ENCODE results near the gene HAPSTR1. TPM values are rescaled to one million over a fixed set of nuclear protein-coding genes. Genes with fewer than 3 reads are reported as not detected.

Gene HAPSTR1
- total and polyA plus RNA-seq, 2 of the 4 experiments (the other 2 are of a cell fraction), result 22.2 to 56.5 TPM

GRCh38 chr16:9048302-9048700 lies 43.1 kb upstream of the HAPSTR1 start:
- no TSS peak for BruUV-seq (replicated peaks)
- Histone ChIP-seq H3K9me3 (ENCODE audit: control insufficient read depth, insufficient read depth, low read length) (no peaks in the 10 kb centered on the region), H3K27ac (ENCODE audit: insufficient read depth, low read length) (peak overlapping the region; percentile 74), H3K4me1 (ENCODE audit: control insufficient read depth, insufficient read depth, low read length) (peaks cover 14% of the 10 kb centered on the region), H2BK15ac (ENCODE audit: low read depth, low read length) (peak overlapping the region; percentile 50; the same call in 1 of the 3 replicates), H3K18ac (ENCODE audit: low read depth, low read length) (peak overlapping the region; percentile 33), H3K56ac (ENCODE audit: extremely low read depth, insufficient read depth, low read length) (peak overlapping the region; percentile 81), H3K4me3 (ENCODE audit: insufficient read depth, low read depth, low read length) (no peak overlapping the region), H3K14ac (replicated peaks; ENCODE audit: low read depth, low read length) (peak overlapping the region; percentile 40), H3K79me1 (ENCODE audit: low read depth in 1 of 2, low read length in 2 of 2) (peaks cover 0 to 26% of the 10 kb centered on the region in 2 experiments; a peak in 2 of 4 replicates), H3K27me3 (ENCODE audit: control insufficient read depth, insufficient read depth, low read length) (no peaks in the 10 kb centered on the region), H2AFZ (replicated peaks; ENCODE audit: low read length, poor library complexity) (no peak overlapping the region), H2BK120ac (ENCODE audit: low read depth, low read length) (peak overlapping the region; percentile 92), H4K5ac (ENCODE audit: low read depth, low read length) (peak overlapping the region; percentile 6; the same call in 1 of the 2 replicates), H2BK20ac (ENCODE audit: low read depth, low read length) (peak overlapping the region; percentile 90), H3K23ac (ENCODE audit: low read depth, low read length) (peak overlapping the region; percentile 64), H3K36me3 (ENCODE audit: control insufficient read depth, insufficient read depth, low read length) (no peaks in the 10 kb centered on the region), H2BK5ac (ENCODE audit: low read depth, low read length, poor library complexity, severe bottlenecking) (peak overlapping the region; percentile 44), H3K9me1 (ENCODE audit: insufficient read depth, low read length) (peaks cover 16% of the 10 kb centered on the region), H2AK9ac (replicated peaks; ENCODE audit: low read depth, low read length, poor library complexity) (peak overlapping the region; percentile 34), H3K9ac (ENCODE audit: low read depth, low read length) (no peak overlapping the region), H3K4me2 (ENCODE audit: low read depth, low read length) (peak overlapping the region; percentile 23), H2AK5ac (ENCODE audit: low read depth, low read length) (peak overlapping the region; percentile 87), H4K91ac (ENCODE audit: insufficient read depth, low read depth, low read length) (peak overlapping the region; percentile 79), H3K4ac (ENCODE audit: low read depth, low read length) (peak overlapping the region; percentile 88), H4K8ac (ENCODE audit: low read depth in 2 of 2, low read length in 2 of 2) (peak overlapping the region; percentile 41 to 84; a peak in 3 of 4 replicates), H4K20me1 (ENCODE audit: insufficient read depth, low read length) (peaks cover 2% of the 10 kb centered on the region; the same call in 1 of the 2 replicates)
- intact Hi-C loops (cut with micrococcal nuclease) (loop anchor here (2.0 to 5.0 kb wide), 3 partner anchors 28 to 86 kb away; partner anchors contain the start of genes HAPSTR1 and USP7), dilution Hi-C loops (cut with HindIII; ENCODE audit: low sequenced_read_pairs, unreplicated experiment) (no loop called here), in situ Hi-C loops (cut with MboI; ENCODE audit: low sequenced_read_pairs) (loop anchor here (5.0 kb wide), 1 partner anchor 54 kb away; no protein-coding TSS in a partner anchor)
- DNase-seq (peak; percentile 34), ATAC-seq (ENCODE audit: low read depth) (no peak)
- TF ChIP-seq RAD21 (IDR thresholded peaks at IDR 0.05; ENCODE audit: low read length) (no peak), CHD1 (IDR thresholded peaks at IDR 0.05; ENCODE audit: low read depth, low read length) (no peak), ELK1 (IDR thresholded peaks at IDR 0.05; ENCODE audit: borderline replicate concordance, low read depth, low read length) (no peak)
- POLR2A ChIA-PET (ENCODE audit: unreplicated experiment), result interaction anchor here (0.8 kb wide), 1 partner anchor 44 kb away, joined by 3 read pairs; no protein-coding TSS in a partner anchor
- no CpG with 5 or more reads among the region's 4 CpGs for WGBS, 2 experiments (ENCODE audit: extremely low coverage in 2 of 2, insufficient read length in 1 of 2)
- CTCF ChIA-PET, result interaction anchor here (1.3 kb wide), 1 partner anchor 40 kb away, joined by 5 read pairs; no protein-coding TSS in a partner anchor

All from IMR-90 (cell line).